GM12878 (cell line): Measurements from ENCODE around the gene MMP1. TPM values are rescaled to one million over a fixed set of nuclear protein-coding genes. Genes with fewer than 3 reads are reported as not detected.

Source experiments
- ATAC-seq: fragments of 200-7000 bp; cut with Tn5 transposase; 3 replicates; pipeline ENCODE4 v1.9.1; 2020; ENCODE audit warnings: mild to moderate bottlenecking, moderate library complexity
- BruUV-seq: library from RNA; stranded (reverse); fragments of 400-500 nt; replicated peaks from 2 replicates; lab custom pipeline; 2021; lab: Mats Ljungman, UMichigan
- CTCF ChIA-PET: fragments of 300-600 bp; sonication (Branson Sonifier 250); formaldehyde crosslinking; extraction: SDS; loops from one replicate; lab custom pipeline; 2021; ENCODE audit warnings: inconsistent platforms; lab: Yijun Ruan, JAX
- POLR2A ChIA-PET: fragments of 350-600 bp; formaldehyde crosslinking; extraction: SDS; loops from one replicate; lab custom pipeline; 2021; ENCODE audit warnings: inconsistent platforms; lab: Charles Lee
- RAD21 ChIA-PET: fragments of 300-600 bp; sonication (Branson Sonifier 250); formaldehyde crosslinking; loops from one replicate; lab custom pipeline; 2023; ENCODE audit warnings: antibody characterized with exemption; ENCODE audit not compliant: unreplicated experiment; lab: Charles Lee
- SMC1A ChIA-PET: fragments of 300-600 bp; sonication (Branson Sonifier 250); formaldehyde crosslinking; loops from one replicate; lab custom pipeline; 2023; ENCODE audit not compliant: unreplicated experiment, uncharacterized antibody; lab: Charles Lee
- DNase-seq: peaks from one replicate; pipeline ENCODE4 v3.0.0-alpha.2; 2011; ENCODE audit warnings: low read depth, low spot score
- FAIRE-seq: peaks from 3 replicates; lab custom pipeline; 2011; peaks lifted over from hg19 to GRCh38; lab: Jason Lieb, UNC
- H2AFZ ChIP-seq: 2 replicates; pipeline ENCODE4 v1.6.0; 2011; ENCODE audit warnings: low read depth, low read length, control low read depth; ENCODE audit not compliant: control insufficient read depth
- H3K27ac ChIP-seq: 2 replicates; pipeline ENCODE4 v1.5.1; 2011; ENCODE audit warnings: control low read depth; ENCODE audit not compliant: control insufficient read depth, insufficient read depth
- H3K27me3 ChIP-seq, 2 experiments: replicated peaks in 1 of 2; 2 replicates each; pipeline versions ENCODE4 v1.6.0 to v1.6.1; 2011; ENCODE audit warnings: low read length in 1 of 2; ENCODE audit not compliant: control insufficient read depth in 2 of 2, insufficient read depth in 2 of 2
- H3K36me3 ChIP-seq, 2 experiments: 2 replicates each; pipeline ENCODE4 v1.5.1; 2011; ENCODE audit warnings: low read length in 1 of 2; ENCODE audit not compliant: control insufficient read depth in 2 of 2, insufficient read depth in 2 of 2
- H3K4me1 ChIP-seq: 2 replicates; pipeline ENCODE4 v1.6.1; 2011; ENCODE audit warnings: mild to moderate bottlenecking, low read length, moderate library complexity, mixed read lengths; ENCODE audit not compliant: control insufficient read depth, insufficient read depth
- H3K4me2 ChIP-seq: 2 replicates; pipeline ENCODE4 v1.6.0; 2011; ENCODE audit warnings: control low read depth; ENCODE audit not compliant: control insufficient read depth, insufficient read depth
- H3K4me3 ChIP-seq: fragments of 200-600 bp; sonication (generic); 2 replicates; pipeline ENCODE4 v1.5.1; 2016
- H3K79me2 ChIP-seq: 2 replicates; pipeline ENCODE4 v1.6.0; 2011; ENCODE audit warnings: low read length; ENCODE audit not compliant: control insufficient read depth, insufficient read depth
- H3K9ac ChIP-seq: 2 replicates; pipeline ENCODE4 v1.8.0; 2011; ENCODE audit warnings: low read length, control low read depth, mixed read lengths; ENCODE audit not compliant: control insufficient read depth, insufficient read depth
- H3K9me3 ChIP-seq: replicated peaks from 3 replicates; pipeline ENCODE4 v1.5.1; 2011; ENCODE audit warnings: mild to moderate bottlenecking, low read length; ENCODE audit not compliant: control insufficient read depth, insufficient read depth
- H4K20me1 ChIP-seq: 2 replicates; pipeline ENCODE4 v1.6.0; 2011; ENCODE audit not compliant: control insufficient read depth, insufficient read depth
- BCL11A ChIP-seq: IDR thresholded peaks from 2 replicates; pipeline ENCODE4 v1.6.1; 2011; ENCODE audit warnings: low read depth, low read length
- BMI1 ChIP-seq: fragments of 450-650 bp; IDR thresholded peaks from 2 replicates; pipeline ENCODE4 v1.6.1; 2016; ENCODE audit warnings: mild to moderate bottlenecking, moderate library complexity, borderline replicate concordance
- CHD2 ChIP-seq: IDR thresholded peaks from 2 replicates; pipeline ENCODE4 v1.6.1; 2011; ENCODE audit warnings: low read depth, low read length, improper control_type of control experiment, borderline replicate concordance
- CREB1 ChIP-seq: IDR thresholded peaks from 2 replicates; pipeline ENCODE4 v1.6.1; 2012; ENCODE audit warnings: low read depth, mild to moderate bottlenecking, inconsistent platforms
- CTCF ChIP-seq, 3 experiments: IDR thresholded peaks in 2 of 3; conservative IDR thresholded peaks in 1 of 3; 2 replicates each; pipeline ENCODE4 v1.5.1; 2011; ENCODE audit warnings: low read depth in 3 of 3, low read length in 3 of 3, mild to moderate bottlenecking in 3 of 3, control low read depth in 2 of 3, moderate library complexity in 2 of 3, inconsistent platforms in 1 of 3, mixed read lengths in 1 of 3; ENCODE audit not compliant: control insufficient read depth in 2 of 3, insufficient read depth in 1 of 3; ENCODE audit errors: extremely low read depth in 1 of 3
- ELK1 ChIP-seq: IDR thresholded peaks from 2 replicates; pipeline ENCODE4 v1.6.1; 2012; ENCODE audit warnings: low read depth, low read length, improper control_type of control experiment
- HDAC6 ChIP-seq: fragments of 200-600 bp; sonication (generic); IDR thresholded peaks from one replicate; pipeline ENCODE4 v1.8.0; 2017; ENCODE audit warnings: antibody characterized with exemption; ENCODE audit not compliant: unreplicated experiment
- JUNB ChIP-seq: IDR thresholded peaks from 2 replicates; pipeline ENCODE4 v1.6.1; 2016; ENCODE audit warnings: antibody characterized with exemption, mild to moderate bottlenecking
- NRF1 ChIP-seq: conservative IDR thresholded peaks from 2 replicates; pipeline ENCODE4 v1.6.1; 2011; ENCODE audit warnings: mild to moderate bottlenecking, low read depth, low read length, improper control_type of control experiment
- PAX5 ChIP-seq: IDR thresholded peaks from 2 replicates; pipeline ENCODE4 v1.6.1; 2011; ENCODE audit warnings: low read depth, low read length, borderline replicate concordance
- PRDM15 ChIP-seq: fragments of 450-650 bp; formaldehyde crosslinking; IDR thresholded peaks from 2 replicates; pipeline ENCODE4 v1.4.0; 2020; ENCODE audit warnings: mild to moderate bottlenecking, moderate library complexity
- RBBP5 ChIP-seq: fragments of 200-600 bp; sonication (generic); conservative IDR thresholded peaks from 2 replicates; pipeline ENCODE4 v1.6.1; 2016
- TBL1XR1 ChIP-seq: IDR thresholded peaks from 2 replicates; pipeline ENCODE4 v1.6.1; 2012; ENCODE audit warnings: low read depth, low read length, improper control_type of control experiment
- TCF7 ChIP-seq: IDR thresholded peaks from 2 replicates; pipeline ENCODE4 v1.6.1; 2014; ENCODE audit warnings: antibody characterized with exemption, borderline replicate concordance
- WGBS: methylation state at CpG from one replicate; pipeline ENCODE4 v1.1.6; 2016; ENCODE audit warnings: low lambda C conversion rate; ENCODE audit not compliant: insufficient replicate concordance, insufficient coverage; ENCODE audit errors: missing lambda C conversion rate; 5-methylcytosine and 5-hydroxymethylcytosine counted together
- in situ Hi-C: fragments of 300-500 bp; cut with MboI; formaldehyde crosslinking; loops from 9 replicates; pipeline ENCODE4 v1.14.3; 2018; ENCODE audit warnings: mixed read lengths
- intact Hi-C: fragments of 100-400 bp; cut with micrococcal nuclease; formaldehyde crosslinking; loops from one replicate; pipeline ENCODE4 v1.14.2; 2022; ENCODE audit not compliant: unreplicated experiment
- polyA plus RNA-seq, 11 experiments: library from polyadenylated mRNA; depleted of rRNA in 4 of 11; unstranded in 6 of 11; stranded (reverse) in 5 of 11; fragments of >200 nt; fragmentation: Nextera tagmentation in 4 of 11; fragmentation: Illumina TruSeq in 1 of 11; extraction: Ambion mirVana in 4 of 11; extraction: Trizol in 1 of 11; gene quantifications; 1 replicate in 1 of 11; 2 replicates in 10 of 11; pipeline versions ENCODE4 v1.2.1 to v1.2.3, GENCODE V29; 2011 to 2016; ENCODE audit warnings: inconsistent platforms in 2 of 11, missing spikeins in 2 of 11, low read depth in 1 of 11
- total RNA-seq, 4 experiments: library from RNA; depleted of rRNA in 3 of 4; stranded (reverse); fragments of >200 nt in 3 of 4; fragmentation: Illumina TruSeq in 1 of 4; extraction: Trizol in 1 of 4; gene quantifications; 2 replicates each; pipeline versions ENCODE4 v1.2.1 to v1.2.3, GENCODE V29; 2013 to 2021
- TF ChIP-seq, protein P1 (sequence below): IDR thresholded peaks from 2 replicates; pipeline ENCODE4 v1.6.1; 2011; ENCODE audit warnings: borderline replicate concordance, low read depth, mild to moderate bottlenecking, moderate library complexity, mixed read lengths, low read length; ENCODE audit not compliant: insufficient read depth; ENCODE audit errors: extremely low read length

The MMP1 gene
- total and polyA plus RNA-seq, 10 of the 15 experiments (the other 5 are each of a cell fraction or from before 2014, with no cell fraction given): not detected

DNA sequence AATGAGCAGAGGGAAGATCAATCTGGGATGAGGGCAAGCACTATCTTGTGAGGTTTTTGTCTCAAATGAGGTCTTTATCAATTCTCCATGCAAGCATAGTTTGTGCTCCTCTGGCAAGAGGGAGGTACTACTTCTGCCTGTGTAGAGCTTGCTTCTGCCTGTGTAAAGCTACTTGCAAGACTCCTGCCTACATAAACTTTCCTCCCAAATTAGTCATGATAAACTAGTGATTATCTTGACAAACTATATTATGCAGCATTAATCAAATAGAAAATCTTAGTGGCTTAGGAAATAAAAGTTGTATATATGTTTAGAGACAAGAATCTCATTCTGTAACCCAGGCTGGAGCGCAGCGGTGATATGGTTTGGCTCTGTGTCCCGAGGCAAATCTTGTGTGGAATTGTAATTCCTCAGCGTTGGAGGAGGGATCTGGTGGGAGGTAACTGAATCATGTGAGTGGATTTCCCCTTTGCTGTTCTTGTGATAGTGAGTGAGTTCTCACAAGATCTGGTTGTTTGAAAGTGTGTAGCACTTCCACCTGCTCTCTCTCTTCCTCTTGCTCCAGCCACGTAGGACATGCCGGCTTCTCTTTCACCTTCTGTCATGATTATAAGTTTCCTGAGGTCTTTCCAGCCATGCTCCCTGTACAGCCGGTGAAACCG lies 9.5 kb downstream of the MMP1 start:
- no peaks in the 10 kb centered on the region for H3K79me2 ChIP-seq
- no peak overlapping the region for H3K4me3 ChIP-seq
- ATAC-seq: no peak
- SMC1A ChIA-PET: interaction anchor here (1.7 kb wide), 1 partner anchor 55 kb away, joined by 4 read pairs; no protein-coding TSS in a partner anchor
- CTCF ChIA-PET: no interaction called here
- DNase-seq: no peak
- BruUV-seq: no TSS peak
- no peaks in the 10 kb centered on the region for H3K27me3 ChIP-seq
- no peak overlapping the region for H3K4me2 ChIP-seq
- intact Hi-C loops (no loop called here), in situ Hi-C loops (no loop called here)
- H3K9me3 ChIP-seq: no peaks in the 10 kb centered on the region
- WGBS: 53% methylated on average over 8 of the region's 8 CpGs
- H4K20me1 ChIP-seq: no peaks in the 10 kb centered on the region
- H3K4me1 ChIP-seq: no peaks in the 10 kb centered on the region
- no peak overlapping the region for H3K9ac ChIP-seq
- POLR2A ChIA-PET: no interaction called here
- no peak for FAIRE-seq
- no peak overlapping the region for H2AFZ ChIP-seq
- no peaks in the 10 kb centered on the region for H3K36me3 ChIP-seq
- RAD21 ChIA-PET: no interaction called here
- H3K27ac ChIP-seq: no peak overlapping the region
- TF ChIP-seq TBL1XR1 (no peak), TCF7 (no peak), PRDM15 (CRISPR knock-in tag) (no peak), HDAC6 (no peak), PAX5 (no peak), CHD2 (no peak), BCL11A (no peak), CTCF (IDR thresholded peaks at IDR 0.05 in 2 of 3, conservative IDR thresholded peaks at IDR 0.05 in 1 of 3; ENCODE audit: control insufficient read depth in 2 of 3, extremely low read depth in 1 of 3, insufficient read depth in 1 of 3, low read depth in 3 of 3, low read length in 3 of 3) (no peak), CREB1 (no peak), JUNB (no peak), BMI1 (no peak), ELK1 (no peak), RBBP5 (no peak), NRF1 (no peak)
- TF ChIP-seq, protein P1, sequence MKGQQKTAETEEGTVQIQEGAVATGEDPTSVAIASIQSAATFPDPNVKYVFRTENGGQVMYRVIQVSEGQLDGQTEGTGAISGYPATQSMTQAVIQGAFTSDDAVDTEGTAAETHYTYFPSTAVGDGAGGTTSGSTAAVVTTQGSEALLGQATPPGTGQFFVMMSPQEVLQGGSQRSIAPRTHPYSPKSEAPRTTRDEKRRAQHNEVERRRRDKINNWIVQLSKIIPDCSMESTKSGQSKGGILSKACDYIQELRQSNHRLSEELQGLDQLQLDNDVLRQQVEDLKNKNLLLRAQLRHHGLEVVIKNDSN: no peak
